ENCODE data around the gene ZNF613.
"Not testable (repeated sequence)": the region's sequence is repeated elsewhere in the genome, so short reads cannot be mapped to it uniquely, and the experiment has no call there.

ZNF613 gene

DNA sequence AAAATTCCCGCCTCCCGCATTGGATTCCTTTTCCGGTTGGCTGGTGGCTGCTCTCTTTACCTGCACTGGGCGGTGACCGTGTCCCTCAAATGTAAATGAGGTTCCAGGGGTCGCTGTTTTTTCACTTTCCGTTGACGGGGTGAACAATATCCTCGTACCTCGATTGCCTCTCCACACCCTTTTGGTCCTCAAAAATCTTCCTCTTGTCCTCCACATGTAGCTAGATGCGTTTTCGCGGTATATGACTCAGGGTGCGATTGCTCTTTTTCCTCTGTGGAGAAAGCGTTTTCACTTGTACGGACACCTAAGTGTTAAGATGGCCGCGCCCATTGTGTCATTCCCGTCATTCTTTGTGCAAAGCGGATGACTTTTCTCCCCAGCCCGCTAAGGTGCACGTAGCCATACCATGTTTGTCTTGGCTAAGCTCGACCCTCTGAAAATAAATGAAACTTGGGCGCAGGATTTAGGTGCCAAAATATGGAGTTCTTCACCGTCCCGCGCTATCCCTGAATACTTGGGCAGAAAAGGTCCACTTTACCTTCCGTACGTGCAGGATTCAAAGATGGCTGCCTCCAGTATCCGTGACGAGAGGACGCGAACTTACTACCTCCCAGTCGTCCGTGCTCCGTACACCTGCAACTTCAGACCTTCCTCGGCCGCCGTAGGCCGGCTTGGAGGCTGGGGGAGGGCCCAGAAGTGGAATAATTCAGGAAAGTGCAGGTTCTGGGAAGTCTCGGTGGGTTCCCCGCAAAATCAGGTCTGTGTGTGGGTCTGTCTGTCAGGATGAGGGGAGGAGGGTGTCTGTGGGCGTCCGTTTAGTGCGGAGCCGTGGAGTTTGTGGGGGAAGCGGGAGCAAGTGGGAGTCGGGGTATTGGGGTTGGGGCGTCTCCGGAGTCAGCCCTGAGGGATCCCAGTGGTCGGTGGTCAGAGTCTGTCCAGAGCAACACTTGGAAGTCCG, at the start of gene ZNF613:
ZNF613 (plus strand) TSS at position 689 of the 958 bp plus-strand sequence. CDS start 8,749 bp downstream, outside the sequence.
- peak; percentile 86 for DNase-seq

GRCh38 chr19:51882518-51882917, 44.8 kb upstream of the ZNF613 start:
- DNase-seq, result no peak

- DNase-seq, result no peak
These were observed 42.6 kb upstream of the ZNF613 start for GRCh38 chr19:51884713-51885112.

GRCh38 chr19:51887522-51888498, 39.5 kb upstream of the ZNF613 start, which contains the start of gene ZNF577:
Gene ZNF577, minus strand, starts transcription at chr19:51887951. Its CDS starts 7,569 bp downstream, at chr19:51880382.
- DNase-seq, result no peak

DNA sequence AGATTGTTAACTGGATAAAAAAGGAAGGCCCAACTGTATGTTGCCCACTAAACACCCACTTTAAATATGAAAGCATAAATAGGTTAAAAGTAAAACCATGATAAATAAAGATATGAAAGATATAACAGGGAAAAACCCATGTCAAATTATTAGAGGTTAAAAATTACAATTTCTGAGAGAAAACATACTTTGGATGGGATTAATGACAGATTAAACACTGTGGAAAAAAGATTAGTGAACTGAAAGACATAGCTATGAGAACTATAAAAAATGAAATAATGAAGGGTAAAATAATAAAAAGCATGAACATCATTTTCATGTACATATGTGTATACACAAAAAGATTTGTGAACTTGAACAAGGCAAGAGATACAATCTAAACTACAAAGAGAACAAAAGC, 37.3 kb upstream of the ZNF613 start:
- DNase-seq, result no peak

GRCh38 chr19:51891193-51891747, 36.0 kb upstream of the ZNF613 start:
- DNase-seq, result no peak

DNA sequence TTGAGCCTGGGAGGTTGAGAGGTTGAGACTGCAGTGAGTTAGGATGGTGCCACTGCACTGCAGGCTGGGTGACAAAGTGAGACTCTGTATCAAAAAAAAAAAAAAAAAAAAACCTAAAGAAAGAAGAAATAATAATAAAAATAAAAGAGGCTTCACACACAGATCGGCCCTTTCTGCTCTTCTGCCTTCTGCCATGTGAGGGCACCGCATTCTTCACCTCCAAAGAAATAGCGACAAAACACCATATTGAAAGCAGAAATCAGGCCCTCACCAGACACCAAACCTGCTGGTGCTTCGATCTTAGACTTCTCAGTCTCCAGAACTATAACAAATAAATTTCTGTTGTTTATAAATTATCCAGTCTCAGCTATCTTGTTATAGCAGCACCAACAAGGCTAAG, 25.4 kb upstream of the ZNF613 start:
- no peak for DNase-seq

DNA sequence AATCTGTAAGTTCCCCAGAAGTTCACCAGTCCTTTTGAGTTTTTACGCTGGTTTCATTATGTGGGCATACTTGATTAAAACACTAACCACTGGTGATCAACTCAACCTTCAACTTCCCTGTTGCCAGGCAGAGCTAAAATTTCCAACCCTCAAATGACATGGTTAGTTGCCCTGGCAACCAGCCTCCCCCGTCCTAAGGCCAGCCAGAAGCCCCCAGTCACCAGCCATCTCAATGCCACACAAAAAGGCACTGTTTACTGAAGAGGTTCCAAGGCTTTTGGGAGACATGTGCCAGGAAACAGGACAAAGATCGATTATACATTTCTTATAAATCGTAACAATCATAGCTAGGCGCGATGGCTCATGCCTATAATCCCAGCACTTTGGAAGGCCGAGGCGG, 24.1 kb upstream of the ZNF613 start:
- no peak for DNase-seq

GRCh38 chr19:51904331-51905165, 22.7 kb upstream of the ZNF613 start, which contains the start of gene ZNF649:
Gene ZNF649, minus strand, starts transcription at chr19:51905017. Its CDS starts 4,910 bp downstream, at chr19:51900107.
- DNase-seq, result peak; percentile 76

- DNase-seq, result no peak
These were observed 22.1 kb upstream of the ZNF613 start for GRCh38 chr19:51905206-51905605.

DNA sequence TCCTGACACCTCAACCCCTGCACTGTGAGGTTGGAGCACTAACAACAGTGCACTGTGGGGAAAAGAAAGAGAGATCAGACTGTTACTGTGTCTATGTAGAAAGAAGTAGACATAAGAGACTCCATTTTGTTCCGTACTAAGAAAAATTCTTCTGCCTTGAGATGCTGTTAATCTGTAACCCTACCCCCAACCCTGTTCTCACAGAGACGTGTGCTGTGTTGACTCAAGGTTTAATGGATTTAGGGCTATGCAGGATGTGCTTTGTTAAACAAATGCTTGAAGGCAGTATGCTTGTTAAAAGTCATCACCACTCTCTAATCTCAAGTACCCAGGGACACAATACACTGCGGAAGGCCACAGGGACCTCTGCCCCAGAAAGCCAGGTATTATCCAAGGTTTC, 21.6 kb upstream of the ZNF613 start:
- DNase-seq, result not testable (repeated sequence)

- DNase-seq, result not testable (repeated sequence)
These were observed 21.2 kb upstream of the ZNF613 start for GRCh38 chr19:51906108-51906507.

DNA sequence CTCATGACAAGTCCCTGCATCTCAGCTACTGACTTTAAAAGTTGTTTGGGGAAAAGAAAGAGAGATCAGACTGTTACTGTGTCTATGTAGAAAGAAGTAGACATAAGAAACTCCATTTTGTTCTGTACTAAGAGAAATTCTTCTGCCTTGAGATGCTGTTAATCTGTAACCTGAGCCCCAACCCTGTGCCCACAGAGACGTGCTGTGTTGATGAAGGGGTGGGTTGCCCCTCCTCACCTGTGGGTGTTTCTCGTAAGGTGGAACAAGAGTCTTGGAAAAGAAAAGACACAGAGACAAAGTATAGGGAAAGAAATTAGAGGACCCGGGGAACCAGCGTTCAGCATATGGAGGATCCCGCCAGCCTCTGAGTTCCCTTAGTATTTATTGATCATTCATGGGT, 19.3 kb upstream of the ZNF613 start:
- not testable (repeated sequence) for DNase-seq

GRCh38 chr19:51915324-51915867, 11.9 kb upstream of the ZNF613 start:
- DNase-seq, result no peak

DNA sequence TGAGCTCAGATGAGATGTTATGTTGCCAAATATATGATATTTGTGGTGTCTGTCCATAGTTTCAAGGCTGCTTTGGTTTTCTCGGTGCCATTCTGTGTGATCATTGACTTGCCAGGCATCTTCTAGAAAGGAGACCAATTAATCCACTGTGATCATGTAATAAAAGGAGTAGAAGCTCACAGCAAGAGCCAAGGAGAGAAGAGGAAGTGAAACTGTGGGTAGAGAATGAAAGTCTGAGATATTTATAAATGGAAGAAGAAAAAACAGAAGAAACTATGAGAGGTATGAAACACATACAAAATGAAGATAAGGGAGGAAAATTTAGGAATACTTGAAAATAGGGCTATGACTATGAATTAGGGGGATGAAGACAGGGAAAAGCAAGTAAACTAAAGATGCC, 11.1 kb upstream of the ZNF613 start:
- no peak for DNase-seq

DNA sequence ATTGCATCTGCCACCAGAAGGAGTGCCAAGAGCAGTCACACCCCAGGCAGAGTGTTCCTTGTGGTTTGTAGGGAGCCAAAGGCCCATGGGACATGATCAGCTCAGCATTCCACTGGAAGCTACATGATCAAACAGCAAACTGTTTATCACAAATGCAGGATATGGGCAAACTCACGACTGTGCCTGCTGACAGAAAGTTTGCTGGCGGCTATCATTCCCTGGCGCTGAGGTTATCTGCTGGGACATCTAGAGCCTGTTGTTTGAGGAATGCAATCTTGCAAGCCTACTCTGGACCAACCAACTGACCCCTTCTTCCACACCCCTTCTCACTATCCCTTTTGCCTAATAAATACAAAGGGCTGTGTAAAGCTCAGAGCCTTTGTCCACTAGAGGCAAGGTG, 7.7 kb upstream of the ZNF613 start:
- DNase-seq, result no peak

DNA sequence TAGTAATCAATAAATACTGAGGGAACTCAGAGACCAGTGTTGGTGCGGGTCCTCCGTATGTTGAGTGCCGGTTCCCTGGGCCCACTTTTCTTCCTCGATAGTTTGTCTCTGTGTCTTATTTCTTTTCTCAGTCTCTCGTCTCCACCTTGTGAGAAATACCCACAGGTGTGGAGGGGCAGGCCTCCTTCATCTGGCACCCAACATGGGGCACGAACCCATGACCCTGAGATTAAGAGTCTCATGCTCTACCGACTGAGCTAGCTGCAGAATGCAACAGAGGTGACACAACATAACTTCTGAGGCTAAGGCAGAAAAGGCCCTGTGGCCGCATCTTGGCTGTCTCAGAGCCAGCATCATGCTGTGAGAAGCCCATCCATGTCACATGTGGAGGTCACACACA, 5.3 kb upstream of the ZNF613 start:
- DNase-seq, result no peak

DNA sequence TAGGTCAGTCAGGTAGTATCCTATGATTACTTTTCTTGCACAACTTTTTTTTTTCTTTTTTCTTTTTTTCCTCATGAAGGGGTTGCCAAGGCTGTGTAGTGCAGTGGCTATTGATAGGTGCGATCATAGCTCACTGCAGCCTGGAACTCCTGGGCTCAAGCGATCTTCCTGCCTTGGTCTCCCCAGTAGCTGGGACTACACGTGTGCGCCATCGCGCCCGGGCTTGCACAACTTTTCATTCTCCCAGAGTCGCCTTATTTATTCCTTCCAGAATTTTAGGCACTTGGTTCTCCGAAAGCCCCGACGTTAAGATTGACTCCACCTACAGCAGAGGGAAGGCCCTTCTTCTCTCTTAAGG, 867 bp upstream of the ZNF613 start:
- no peak for DNase-seq

DNA sequence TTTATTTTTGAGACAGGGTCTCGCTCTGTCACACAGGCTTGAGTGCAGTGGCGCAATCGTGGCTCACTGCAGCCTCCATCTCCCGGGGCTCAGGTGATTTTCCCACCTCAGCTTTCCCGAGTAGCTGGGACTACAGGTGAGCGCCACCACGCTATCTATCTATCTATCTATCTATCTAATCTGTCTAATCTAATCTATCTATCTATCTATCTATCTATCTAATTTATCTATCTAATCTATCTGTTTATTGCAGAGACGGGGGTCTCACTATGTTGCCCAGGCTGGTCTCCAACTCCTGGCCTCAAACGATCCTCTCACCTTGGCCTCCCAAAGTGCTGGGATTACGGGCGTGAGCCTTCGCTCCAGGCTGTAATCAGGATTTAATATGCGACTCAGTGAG, 587 bp downstream of the ZNF613 start:
- DNase-seq, result no peak

DNA sequence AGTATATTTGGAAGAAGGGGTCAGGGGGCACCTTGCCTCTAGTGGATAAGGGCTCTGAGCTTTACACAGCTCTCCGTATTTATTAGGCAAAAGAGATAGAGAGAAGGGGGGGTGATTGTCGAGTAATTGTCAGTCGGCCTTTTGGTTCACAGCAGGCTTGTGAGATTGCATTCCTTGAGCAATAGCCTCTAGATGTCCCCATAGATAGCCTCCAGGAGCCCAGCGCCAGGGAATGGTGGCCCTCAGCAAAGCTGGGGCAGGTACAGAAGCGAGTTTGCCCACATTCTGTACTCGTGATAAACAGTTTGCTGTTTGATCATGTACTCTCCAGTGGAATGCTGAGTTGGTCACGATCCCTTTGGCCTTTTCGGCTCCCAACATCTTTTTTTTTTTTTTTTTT, 4.6 kb downstream of the ZNF613 start:
- no peak for DNase-seq

DNA sequence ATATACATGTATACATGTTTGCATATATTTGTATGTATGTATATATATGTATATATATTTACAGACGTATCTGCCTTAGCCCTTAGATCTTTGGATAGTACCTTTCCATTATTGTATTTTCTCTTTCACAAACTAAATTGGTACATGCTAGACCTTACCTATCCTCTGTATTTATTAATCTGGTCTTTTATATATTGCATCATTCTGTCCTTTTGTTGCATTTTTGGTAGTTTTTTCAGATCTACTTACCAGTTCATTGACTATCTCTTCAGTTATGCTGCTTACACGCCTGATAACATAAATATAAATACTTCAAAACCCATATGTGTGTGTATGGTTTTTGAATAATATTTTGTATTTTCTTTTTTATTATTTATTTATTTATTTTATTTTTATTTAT, 11.7 kb downstream of the ZNF613 start:
- DNase-seq, result no peak
